A549 treated with AZD9567 at 1 μM for 4 hours (cell line): ENCODE measurements around the gene BMP8B. TPM values are rescaled to one million over a fixed set of nuclear protein-coding genes. Genes with fewer than 3 reads are reported as not detected.

Experiments
- total RNA-seq: library from RNA; stranded (reverse); fragments of 200-300 nt; extraction: Qiagen RNA extraction; gene quantifications from 5 replicates; pipeline ENCODE4 v1.2.3, GENCODE V29; 2022; ENCODE audit not compliant: insufficient read depth

The BMP8B gene
- total RNA-seq = 4.2 to 5.5 TPM (median 5.1 TPM) in 5 replicates

GRCh38 chr1:39788758-39789570, at the start of gene BMP8B:
BMP8B (minus strand) TSS chr1:39788865; CDS start chr1:39788485, 380 bp downstream.

GRCh38 chr1:39771022-39771532, 17.6 kb downstream of the BMP8B start, which contains the start of gene OXCT2:
OXCT2 (minus strand) TSS chr1:39771348; CDS start chr1:39771255, 93 bp downstream.

GRCh38 chr1:39738622-39739366, 49.9 kb downstream of the BMP8B start, which contains the start of gene PPIE:
PPIE (plus strand) TSS chr1:39738882; CDS start chr1:39738901, 19 bp downstream.

Other genes with a start within 250 kb of the BMP8B start
- gene PABPC4, start 212.1 kb downstream of the BMP8B start, total RNA-seq = 131 to 156 TPM (median 140 TPM) in 5 replicates
- gene HEYL, start 149.2 kb downstream of the BMP8B start, total RNA-seq = 2.1 to 3.7 TPM (median 3.6 TPM) in 5 replicates
- gene NT5C1A, start 116.8 kb downstream of the BMP8B start, total RNA-seq = not detected in 5 replicates
- gene HPCAL4, start 97.4 kb downstream of the BMP8B start, total RNA-seq = 0.26 to 0.86 TPM (median 0.30 TPM) in 5 replicates
- 39.6 to 44.0 TPM (median 41.2 TPM) in 5 replicates for gene PPIE, start 50.0 kb downstream of the BMP8B start, total RNA-seq
- 0.57 to 0.82 TPM (median 0.66 TPM) in 4 of 5 replicates, not detected in the other for gene OXCT2, start 17.5 kb downstream of the BMP8B start, total RNA-seq
- 15.0 to 24.7 TPM (median 16.4 TPM) in 5 replicates for gene TRIT1, start 94.6 kb upstream of the BMP8B start, total RNA-seq
- 0.95 to 1.7 TPM (median 1.2 TPM) in 5 replicates for gene MYCL, start 113.1 kb upstream of the BMP8B start, total RNA-seq
- 5.4 to 6.5 TPM (median 6.1 TPM) in 5 replicates for gene MFSD2A, start 166.3 kb upstream of the BMP8B start, total RNA-seq